HS-27A (cell line): ENCODE measurements around the gene CDCP1.
"Not testable (repeated sequence)": the region's sequence is repeated elsewhere in the genome, so short reads cannot be mapped to it uniquely, and the experiment has no call there.

ENCODE experiments used
- DNase-seq: peaks from one replicate; pipeline ENCODE4 v3.0.0-alpha.2; 2012; ENCODE audit warnings: low read depth, missing footprints

CDCP1 gene

DNA sequence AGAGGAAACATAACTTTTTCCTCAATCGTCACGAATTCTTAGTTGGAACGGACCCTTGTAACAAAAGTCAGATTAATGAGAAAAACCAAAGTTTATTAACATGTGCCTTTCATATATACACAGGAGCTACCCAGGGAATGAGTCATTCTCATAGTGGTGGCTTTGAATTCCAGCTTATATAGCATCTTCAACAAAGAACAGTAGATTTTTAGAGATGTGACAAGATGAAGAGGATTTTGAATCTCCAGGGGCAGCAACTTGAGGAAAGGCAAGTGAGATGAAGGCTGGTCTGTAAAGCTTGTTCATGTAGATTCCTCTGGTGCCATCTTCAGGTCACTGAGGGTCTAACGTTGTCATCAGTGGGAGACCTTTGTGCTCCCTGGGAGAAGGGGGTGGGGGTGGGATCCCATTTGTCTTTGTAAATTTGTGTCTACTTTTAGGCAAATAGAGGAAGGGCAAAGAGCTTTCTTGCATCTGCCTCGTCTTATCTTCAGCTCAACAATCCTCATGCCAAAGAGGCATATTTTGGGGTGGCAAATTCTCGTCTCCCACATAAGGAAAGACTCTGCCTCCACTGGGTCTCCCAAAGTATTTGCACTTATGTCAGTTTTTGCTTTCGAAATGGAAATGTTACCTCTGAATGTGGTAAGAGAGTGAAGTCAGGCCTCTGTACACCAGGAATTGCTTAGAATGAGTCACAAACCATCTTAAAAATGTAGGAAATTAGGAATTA lies 90.6 kb downstream of the CDCP1 start:
- peak; percentile 45 for DNase-seq

DNA sequence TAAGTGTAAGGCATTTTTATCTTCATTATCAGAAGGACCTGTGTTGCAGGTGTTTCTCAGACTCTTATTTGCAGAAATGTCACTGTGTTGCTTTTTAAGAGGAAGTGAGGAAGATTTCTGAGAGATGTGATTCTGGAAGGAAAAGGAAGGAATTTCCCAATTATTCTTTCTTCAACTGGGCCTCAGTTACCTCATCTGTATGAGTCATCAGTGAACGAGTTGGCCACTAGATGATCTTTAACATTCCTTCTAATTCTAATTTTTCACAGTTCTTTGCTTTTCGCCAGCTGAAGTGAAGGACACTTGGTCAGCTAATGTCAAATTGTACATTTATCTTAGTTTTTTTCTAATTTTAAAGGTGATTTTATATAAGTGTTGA lies 91.2 kb downstream of the CDCP1 start:
- DNase-seq, result peak; percentile 52

DNA sequence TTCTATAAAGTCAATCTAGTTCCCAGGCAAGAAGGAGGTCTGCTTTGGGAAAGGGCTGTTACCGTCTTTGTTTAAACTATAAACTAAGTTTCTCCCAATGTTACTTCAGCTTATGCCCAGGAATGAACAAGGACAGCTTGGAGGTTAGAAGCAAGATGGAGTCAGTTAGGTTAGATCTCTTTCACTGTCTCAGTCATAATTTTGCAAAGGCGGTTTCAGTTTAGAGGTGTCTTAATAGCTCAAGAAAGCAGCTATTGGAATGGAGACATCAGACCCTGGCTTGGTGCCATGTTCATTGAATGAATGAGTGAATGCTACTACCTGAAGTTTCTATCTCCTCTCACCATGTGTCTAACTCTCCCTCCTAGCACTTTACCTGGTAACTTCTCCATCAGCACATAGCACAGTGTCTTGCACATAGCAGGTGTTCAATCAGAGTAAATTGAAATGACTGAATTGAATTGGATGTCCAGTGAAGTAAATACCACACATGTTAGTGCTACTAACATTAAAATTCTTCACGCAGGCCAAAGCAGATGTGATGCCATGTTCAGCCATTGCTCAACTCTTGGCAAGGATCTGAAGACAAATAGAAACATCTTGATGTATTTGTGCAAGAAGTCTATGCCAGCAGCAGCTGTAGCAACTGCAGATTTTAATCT lies 91.9 kb downstream of the CDCP1 start:
- peak; percentile 54 for DNase-seq

DNA sequence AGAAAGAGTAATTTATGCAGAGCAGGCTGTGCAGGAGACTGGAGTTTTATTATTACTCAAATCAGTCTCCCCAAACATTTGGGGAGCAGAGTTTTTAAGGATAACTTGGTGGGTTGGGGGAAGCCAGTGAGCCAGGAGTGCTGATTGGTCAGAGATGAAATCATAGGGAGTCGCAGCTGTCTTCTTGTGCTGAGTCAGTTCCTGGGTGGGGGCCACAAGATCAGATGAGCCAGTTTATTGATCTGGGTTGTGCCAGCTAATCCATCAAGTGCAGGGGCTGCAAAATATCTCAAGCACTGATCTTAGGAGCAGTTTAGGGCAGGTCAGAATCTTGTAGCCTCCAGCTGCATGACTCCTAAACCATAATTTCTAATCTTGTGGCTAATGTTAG lies 92.4 kb downstream of the CDCP1 start:
- not testable (repeated sequence) for DNase-seq

DNA sequence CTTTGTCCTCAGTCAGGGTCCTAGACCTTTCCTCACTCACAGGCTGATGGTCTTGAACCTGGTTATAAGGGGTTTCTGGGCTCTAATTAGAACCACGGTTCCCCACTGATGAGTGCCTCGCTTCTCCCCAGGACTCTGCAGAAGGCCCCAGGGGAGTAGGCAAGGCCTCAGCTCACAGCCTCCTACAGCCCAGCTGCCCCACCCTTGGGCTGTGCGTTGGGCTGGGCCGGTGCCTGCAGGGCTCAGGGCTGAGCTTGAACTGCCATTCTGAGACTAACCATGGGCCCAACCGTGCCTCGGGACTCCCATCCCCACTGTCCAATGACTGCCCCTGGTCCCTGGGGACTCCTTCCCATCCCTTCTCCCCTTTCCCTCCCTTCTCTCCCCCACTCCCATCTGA lies 94.5 kb downstream of the CDCP1 start:
- no peak for DNase-seq

DNA sequence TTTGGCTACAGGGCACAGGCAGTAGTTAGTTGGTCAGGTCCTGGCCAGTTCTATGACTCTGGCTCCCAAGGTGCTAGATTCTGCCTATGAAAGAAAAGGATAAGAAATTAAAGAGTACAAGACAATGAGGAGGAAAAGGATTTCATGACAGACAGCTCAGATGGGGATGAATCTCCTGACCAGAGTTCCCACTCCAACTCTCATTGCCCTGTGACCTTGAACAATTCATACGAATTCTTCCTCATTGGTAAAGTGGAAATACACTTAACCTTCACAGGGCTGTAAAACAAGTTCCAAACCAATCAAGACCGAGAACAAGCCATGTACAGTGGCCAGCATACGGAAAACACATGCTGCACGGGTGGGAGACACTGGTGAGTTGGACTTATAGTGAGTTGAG lies 96.4 kb downstream of the CDCP1 start:
- no peak for DNase-seq

DNA sequence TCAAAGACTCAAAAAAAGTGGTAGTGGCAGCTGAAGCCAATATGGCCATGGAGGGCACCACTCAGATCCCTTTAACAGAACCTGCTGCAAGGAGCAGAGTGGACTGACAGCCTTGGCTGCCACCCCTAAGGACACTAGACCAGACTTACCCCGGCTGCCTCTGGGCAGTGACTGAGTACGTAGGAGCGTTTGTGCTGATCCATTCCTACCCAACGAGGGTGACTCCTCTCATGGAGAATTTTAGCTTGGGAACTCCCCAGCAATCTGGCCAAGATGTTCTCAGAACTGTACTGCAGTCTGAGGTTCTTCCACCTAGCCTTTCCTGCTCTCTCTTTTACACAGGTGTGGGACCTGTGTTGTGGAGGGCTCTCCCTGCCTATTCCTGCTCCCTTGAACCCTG lies 97.9 kb downstream of the CDCP1 start:
- DNase-seq, result no peak

DNA sequence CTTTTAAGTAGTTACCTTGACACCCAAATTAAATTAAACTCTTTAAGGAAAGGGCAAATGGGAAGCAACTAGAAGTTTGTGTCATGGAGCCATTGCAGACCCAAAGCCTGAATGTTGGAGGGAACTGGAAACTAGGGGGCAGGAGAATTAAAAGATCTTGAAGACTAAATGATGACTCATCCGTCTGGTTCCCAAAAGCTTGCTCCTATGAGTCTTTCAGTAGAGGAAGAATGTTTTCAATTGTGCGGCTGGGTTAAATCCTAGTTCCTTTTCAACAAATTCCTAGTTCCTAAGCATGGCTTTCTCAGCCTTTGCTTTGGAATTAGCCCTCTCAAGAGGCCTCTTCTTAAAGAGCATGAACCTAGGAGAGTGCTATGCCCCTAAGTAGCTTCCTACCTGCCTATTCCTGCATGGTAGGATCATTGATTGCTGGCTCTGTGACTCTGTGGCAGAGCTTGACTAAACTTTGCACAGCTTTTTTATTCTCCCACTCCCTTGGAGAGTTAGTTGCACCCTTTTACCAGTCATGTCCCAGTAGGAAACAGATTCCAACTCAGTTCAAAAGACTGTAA lies 102.4 kb downstream of the CDCP1 start:
- DNase-seq, result peak; percentile 88

DNA sequence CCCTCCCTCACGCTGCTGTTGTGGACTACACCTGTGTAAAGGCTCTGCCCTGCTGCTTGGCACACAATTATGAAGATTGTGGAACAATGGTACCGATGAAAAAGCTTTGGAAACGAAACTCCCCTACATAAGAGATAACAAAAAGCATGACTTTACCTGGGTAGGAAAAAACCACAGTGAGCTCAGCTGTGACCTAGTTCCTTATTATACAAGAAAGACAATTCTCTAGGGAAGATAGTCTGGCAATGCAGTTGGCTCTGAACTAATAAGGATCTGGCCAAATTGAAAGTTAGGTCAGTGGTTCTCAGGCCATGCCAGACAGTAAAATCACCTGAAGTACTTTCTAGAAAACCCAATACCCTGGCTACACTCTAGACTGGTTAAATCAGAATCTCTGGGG lies 104.0 kb downstream of the CDCP1 start:
- no peak for DNase-seq

DNA sequence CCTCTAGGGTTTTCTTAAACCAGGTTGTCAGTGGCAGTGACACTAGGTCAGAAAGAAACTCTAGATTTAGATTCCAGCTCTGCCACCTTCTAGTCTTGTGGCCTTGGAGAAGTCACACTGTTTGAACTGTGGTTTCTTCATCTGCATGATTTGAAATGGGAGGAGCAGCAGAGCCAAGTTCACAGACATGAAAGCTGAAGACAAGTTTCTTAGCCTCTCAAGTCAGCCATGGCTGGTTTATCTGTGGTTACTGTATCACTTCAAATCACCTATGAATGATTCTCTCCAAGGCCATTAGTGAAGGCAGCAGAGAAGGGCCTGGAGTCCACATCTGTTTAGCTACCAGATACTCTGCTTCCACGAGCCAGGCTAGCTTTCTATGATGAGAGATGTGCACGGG lies 104.5 kb downstream of the CDCP1 start:
- DNase-seq, result no peak

DNA sequence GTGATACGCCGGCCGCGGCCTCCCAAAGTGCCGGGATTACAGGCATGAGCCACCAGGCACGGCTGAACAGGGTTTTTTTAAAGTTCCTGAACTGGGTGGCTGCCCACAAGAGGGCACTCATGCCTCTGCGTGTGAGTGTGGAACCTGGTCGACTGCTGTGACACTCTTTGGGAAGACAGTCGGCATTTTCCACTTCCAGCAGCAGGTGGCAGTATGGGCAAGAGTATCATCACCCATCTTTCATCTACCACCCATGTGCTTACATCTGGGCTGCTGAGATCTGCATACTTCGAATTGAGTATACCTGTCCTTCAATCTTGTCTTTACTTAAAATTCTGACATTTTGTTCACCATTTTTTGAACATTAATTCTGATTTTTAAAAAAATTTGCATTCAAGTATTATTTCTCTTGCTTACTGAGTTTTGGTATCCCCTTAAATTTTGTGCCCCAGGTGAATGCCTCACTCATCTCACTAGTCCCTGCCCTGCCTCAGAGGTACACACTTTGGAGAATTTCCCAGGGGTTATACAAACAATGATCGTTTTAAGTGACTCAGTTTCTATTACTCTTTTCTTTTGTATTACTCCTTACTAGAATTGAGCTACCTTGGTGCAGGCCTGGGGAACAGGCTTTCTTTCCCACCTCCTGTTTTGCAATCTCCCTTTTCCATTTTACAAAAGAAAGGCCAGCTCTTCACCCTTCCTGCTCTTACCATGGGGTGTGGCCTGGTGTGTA lies 108.3 kb downstream of the CDCP1 start:
- DNase-seq, result peak; percentile 95

DNA sequence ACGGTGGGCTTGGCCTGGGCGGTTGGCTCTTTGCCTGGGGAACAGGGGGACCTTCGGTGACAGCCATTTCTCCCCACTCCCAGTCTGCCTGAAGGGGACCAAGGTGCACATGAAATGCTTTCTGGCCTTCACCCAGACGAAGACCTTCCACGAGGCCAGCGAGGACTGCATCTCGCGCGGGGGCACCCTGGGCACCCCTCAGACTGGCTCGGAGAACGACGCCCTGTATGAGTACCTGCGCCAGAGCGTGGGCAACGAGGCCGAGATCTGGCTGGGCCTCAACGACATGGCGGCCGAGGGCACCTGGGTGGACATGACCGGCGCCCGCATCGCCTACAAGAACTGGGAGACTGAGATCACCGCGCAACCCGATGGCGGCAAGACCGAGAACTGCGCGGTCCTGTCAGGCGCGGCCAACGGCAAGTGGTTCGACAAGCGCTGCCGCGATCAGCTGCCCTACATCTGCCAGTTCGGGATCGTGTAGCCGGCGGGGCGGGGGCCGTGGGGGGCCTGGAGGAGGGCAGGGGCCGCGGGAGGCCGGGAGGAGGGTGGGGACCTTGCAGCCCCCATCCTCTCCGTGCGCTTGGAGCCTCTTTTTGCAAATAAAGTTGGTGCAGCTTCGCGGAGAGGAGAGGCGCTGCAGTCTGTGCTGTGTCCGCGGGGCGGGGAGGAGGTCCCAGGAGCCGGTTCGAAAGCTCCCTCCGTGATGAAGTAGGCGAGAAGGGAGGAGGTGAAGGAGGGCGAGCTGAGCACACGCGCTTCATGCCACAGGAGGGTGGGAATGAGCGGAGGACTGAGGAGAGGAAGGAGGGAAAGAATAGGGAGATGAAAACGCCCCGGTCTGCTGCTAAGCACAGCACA lies 110.5 kb downstream of the CDCP1 start:
- DNase-seq, result no peak

DNA sequence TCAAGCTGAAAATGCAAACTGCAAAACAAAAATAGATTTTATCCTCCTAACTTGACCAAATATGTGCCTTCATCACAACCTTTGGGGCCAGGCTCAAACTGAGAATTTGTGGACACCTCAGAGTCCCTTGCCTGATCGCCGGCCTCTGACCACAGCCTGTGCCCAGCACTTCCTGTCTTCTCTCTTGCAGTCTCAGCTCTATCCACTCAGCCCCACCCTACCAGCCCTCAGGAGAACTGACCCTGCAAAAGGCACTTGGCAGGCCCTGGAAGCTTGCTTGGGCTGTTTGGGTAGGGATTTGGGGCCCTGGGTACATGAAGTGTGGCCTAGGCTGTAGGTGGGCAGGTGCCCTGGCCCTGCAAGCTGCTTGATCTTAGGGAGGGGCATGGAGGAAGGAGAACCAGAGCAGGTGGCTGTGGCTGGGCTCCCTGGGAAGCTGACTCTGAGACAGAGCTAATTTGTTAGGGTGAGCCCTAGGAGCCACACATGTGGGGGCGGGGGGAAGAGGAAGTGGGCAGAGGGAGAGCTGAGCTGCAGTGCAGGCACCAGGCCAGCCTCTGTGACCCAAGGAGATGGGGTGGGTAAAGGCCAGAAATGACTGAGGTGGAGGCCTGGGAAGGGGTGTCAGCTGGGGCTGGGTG lies 111.4 kb downstream of the CDCP1 start:
- DNase-seq, result no peak

DNA sequence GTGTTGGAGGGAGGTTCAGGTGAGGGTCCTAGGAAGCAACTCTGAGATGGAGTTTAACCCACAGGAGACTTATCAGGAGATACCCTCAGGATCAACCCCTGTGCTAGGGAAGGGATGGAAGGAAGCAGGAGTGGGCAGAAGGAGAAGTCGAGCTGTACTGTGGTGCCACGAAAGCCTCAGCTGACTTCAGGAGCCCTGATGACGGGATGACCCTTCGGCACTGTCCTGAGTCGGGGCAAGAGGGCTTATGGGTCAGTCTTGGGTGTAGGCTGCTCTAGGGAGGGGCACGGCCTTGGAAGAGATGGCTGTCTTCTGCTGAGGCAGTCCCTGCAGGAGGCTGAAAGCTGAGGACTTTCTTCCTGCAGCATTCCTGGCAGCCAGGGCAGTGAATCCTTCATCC lies 112.4 kb downstream of the CDCP1 start:
- no peak for DNase-seq
